CD4-positive, alpha-beta T cell treated with Interleukin-6 at 100 ng/mL for 8 hours (primary cell): Measurements from ENCODE around the gene CDH13.

ENCODE experiments used
- DNase-seq: peaks from one replicate; pipeline ENCODE4 v3.0.0-alpha.2; 2020; ENCODE audit warnings: mixed read lengths, low spot score

CDH13 gene

DNA sequence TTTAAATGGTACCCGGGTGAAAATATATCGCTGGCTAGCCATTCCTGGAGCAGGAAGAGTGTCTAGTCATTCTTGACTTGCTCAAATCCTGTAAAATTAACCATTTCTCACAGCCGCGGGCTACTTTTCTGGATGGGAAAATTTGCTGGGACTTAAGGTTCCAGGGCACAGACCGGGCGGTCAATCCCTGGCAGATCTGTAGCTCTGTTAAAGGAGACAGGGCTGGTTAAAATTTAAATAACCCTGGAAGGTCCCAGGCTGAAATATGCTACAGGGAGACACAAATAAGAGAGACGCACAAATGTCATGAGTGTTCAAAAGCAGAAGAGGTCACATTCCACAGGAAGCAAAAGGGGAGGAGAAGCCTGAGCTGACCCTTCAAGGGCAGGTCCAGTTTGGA is 951.4 kb downstream of the CDH13 start:
- no peak for DNase-seq

DNA sequence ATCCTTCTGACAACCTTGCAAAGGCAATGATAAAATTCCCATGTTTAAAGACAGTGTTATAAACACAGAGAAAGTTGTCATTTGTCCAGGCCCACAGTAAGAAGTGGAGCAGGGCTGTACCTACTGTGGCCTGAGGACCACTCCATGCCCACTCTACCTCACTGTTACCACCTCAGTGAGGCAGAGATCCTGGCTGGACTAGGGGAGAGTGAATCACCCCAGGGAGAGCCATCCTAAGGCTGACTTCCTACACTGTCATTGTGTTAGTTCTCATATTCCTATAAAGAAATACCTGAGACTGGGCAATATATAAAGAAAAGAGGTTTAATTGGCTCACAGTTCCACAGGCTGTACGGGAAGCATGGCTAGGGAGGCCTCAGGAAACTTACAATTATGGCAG is 952.3 kb downstream of the CDH13 start:
- no peak for DNase-seq

DNA sequence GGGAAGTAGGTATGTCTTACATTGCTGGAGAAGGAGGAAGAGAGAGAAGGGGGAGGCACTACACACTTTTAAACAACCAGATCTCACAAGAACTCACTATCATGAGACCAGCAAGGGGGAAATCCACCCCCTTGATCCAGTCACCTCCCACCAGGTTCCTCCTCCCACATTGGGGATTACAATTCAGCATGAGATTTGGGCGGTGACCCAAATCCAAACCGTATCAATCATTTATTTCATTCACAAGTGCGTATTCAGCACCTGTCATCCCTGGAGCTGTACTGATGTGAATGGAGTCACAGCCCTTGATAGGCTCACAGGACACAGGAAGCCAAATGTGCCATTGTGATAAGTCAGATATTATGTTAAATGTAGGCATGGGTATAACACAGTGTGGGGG is 952.7 kb downstream of the CDH13 start:
- DNase-seq = no peak

DNA sequence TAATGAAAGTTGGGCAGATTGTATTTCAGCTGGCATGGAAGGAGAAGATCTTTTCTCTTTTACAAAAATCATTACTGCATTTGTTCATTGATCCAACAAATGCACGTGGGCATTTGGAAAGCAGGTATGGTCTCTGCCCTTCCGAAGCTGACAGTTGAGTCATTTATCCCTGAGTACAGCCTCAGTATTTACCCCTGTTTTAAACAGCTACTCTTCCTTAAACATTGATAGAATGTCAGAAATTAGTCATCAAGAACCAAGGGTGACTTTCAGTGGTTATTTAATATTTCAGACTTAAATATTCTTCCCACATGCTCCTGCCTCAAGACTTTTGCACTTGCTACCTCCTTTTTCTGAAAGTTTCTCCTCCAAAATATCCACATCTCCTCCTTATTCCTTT is 954.3 kb downstream of the CDH13 start:
- DNase-seq = no peak

DNA sequence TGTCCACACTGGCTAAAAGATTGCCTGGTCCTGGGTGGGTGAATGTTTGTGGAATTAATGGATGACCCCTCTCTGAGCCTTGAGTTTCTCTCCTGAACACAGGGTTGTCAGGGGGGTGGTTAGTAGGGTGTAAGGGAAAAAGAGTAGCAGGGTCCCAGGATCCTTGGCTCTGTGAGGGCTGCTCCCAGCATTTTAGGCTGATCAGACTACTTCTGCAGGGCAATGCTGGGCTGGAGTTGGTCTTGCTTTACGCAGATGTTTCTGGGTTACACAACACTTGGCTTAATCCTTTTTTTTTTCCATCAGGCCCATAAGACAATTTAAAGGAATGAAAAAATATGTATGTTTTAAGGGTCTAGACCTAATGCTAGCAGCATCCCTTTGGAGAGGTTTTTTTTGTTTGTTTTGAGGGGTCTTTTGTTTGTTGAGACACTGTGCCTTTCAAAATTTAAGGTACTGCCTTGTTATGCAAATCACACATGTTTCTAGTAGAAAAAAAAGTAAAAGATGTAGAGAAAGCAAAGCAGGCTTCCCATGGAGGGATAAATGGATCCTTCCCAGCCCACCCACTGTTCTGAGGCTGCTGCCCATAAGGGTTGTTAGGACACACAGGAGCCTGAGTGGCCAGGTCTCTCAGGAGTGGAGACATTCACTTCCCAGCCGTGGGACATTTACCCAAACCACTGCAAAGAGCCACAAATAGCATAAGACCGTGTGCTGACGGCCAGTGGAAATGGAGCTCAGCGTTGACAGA is 955.4 kb downstream of the CDH13 start:
- no peak for DNase-seq

DNA sequence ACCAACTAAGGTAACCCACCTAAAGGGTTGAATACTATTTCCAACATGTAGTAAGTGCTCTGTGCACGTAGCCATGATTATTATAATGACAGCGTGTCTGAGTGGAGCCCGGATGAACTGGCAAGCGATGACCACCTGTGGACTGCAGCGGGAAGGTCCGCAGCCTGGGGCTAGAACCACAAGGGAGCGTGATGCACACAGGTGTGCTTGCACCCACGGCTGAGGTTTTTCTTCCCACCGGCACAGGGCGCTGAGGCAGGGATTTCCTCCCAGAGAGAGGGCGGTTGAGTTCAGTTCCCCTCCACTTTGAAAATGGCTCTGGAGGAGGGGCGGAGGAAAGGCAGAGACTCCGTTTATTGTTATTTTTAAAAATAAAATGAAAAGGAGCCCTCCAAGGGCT is 959.3 kb downstream of the CDH13 start:
- no peak for DNase-seq

DNA sequence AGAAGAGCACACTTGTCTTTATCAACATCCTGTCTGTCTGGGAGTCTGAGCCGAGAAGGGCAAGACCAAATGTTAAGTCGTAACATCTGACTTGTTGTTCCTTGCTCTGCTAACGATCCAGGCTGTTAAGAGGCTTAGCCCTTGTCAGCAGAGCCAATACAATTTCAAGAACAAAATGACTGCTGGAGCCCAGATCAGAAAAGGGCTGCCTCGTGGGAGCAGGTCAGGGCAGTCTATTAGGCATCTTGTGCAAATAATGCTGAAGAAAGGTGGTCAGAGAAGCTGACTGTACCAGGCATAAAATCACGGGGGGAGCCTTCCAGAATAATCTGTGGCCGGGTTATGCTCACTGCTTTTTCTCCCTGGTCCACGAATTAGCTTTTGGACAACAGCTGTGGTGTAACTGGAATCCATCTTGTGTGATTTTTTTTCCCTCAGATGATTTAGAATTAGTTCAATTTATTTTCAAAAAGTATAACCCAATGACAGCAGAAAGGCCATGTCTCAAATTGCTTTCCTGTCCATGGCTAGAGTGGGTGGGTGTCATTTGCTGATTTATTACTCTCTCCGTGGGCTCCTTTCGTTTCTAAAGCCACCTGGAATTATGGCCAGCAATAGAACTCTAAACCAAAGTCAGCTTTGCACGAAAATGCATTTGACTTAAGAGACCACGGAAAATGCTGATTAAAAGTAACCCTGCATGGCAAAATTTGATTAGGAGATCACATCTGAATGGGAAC is 959.9 kb downstream of the CDH13 start:
- no peak for DNase-seq

DNA sequence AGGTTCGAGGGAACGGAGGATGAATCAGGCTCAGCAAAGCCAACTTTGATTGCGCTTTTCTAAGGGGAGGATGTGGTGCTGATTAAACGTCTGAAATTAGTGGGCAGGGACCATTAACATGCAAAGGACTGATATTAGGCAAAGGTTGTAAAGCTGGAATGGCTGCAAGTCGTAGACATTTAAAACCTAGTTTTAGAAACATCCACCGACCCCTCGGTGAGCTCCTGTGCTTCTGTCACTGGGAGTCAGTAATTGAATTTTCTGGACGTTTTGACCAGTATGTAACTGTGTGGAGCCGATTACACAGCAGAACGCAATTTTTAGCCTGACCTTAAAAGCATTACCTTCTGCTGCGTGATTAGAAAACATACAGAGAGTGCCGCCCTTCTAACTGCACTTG is 960.4 kb downstream of the CDH13 start:
- DNase-seq = no peak

DNA sequence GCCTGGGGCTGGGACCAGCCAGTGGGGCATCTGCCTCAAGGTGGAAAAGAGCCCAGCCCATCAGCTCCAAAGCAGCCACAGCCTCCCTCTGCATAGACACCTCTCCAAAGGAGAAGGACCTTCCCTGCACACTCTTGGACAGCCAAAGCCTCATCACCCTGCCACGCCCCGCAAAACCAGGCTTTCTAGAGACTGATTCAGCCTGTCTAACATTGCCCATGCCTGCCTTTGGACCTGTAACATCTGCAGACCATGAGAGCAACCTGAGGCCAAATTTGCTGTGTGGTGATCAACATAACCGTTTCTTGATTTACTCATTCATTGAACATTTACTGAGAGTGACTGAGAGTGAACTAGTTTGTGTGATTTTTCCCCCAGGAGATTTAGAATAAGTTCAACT is 961.3 kb downstream of the CDH13 start:
- DNase-seq = no peak

DNA sequence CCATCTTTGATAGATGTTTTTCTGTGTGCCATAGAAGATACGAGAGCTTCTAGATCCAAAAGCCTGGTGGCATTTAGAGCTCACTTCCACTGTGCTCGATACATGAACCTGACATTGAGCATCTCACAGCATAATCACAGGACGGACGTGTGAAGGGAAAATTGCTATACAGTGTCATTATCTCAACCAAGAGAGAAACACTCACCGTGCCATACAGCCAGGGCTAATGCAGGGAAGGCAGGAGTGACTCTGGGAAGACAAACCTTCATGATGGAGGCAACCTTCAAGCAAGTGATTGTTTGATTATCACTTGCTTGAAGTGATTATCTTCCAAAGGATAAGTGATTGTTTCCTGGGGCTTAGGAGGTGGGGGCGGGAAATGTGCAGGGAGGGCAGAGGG is 962.8 kb downstream of the CDH13 start:
- DNase-seq = no peak

DNA sequence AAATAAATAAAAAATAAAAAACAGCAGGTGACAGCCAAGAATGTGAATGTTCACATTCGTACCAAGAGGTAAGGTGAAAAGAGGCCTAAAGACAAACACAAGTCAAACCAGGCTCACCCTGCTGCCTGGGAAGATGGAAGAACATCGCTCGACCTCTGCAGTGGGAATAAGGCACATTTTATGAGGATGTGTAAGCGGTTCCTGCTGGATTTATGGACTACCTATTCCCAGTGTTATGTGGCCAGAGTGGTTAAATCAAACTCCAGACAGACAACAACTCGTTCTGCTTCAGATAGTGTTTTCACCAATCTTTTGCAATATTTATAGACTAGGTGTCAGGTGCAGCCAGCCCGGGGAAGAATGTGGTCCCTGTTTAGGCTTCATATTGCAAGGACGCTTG is 966.0 kb downstream of the CDH13 start:
- no peak for DNase-seq

DNA sequence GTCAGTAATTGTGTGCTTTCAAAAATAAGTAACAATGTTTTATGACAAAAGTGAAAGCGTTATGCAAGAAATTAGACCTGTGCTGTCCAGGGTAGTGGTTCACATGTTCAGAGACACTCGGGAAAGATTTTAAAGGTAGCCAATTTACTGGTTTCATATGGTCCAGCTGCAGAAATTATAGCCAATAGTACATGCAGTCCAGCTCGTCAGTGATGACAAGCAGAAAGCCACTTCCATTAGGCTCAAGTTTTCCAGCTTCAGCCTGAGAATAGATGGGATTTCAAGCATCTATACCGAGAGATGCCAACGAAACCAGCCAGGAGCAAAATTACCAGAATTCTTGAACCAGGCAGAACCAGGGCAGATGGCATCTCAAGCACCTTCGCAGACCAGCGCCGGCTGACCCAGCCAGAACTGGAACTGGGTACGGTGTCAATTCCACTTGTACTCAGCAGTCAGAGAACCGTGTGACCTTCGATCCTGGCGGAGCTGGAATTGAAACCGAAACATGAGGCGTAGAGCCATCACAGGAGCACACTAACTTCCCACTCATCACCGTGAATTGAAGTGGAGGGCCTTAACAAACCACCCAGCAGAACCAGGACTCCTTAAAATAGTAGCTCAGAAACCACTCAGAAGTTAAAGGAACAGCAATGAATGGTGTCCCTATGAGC is 973.2 kb downstream of the CDH13 start:
- DNase-seq = no peak

DNA sequence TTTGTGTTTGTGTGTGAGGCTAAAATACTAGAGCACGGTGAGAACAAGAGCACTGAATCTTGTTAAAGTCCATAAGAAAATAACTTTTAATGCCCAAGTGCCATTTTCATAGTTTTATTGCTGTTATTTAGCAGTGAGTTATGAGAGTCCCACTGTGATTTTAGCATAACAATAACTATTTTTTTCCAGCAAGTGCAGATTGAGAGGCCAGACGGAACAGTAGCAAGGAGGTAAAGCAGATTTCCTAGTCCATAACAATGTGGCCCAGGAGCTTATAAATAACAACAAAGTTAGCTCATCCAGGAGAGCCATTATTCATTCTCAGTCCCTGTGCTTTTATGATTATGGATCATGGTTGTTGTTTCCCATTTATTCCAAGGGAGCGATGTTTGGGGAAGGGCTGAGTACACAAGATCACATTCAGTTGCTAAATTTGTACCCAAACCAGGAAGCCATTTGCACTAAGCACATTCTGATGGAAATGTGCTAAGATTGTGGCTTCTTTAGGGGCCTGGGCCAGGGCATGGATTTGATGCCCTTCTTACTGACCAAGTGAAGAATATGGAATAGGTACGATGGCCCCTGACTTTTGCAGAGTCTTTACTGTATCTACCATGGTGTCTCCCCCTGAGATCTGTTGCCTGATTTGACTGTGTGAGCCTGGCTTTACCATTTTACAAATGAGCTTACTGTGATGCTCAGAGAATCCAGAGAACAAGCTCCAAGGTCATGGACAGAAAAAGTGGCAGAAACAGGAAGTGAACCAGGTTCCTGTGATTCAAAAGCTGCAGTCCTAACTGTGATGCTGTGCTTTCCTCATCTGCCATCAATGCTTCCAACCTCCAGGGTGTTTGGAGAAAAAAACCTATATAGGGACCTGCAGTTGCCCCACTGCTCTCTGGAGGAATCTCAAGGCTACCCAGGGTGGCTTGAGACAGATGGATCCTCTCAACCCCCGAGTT is 976.3 kb downstream of the CDH13 start:
- no peak for DNase-seq

DNA sequence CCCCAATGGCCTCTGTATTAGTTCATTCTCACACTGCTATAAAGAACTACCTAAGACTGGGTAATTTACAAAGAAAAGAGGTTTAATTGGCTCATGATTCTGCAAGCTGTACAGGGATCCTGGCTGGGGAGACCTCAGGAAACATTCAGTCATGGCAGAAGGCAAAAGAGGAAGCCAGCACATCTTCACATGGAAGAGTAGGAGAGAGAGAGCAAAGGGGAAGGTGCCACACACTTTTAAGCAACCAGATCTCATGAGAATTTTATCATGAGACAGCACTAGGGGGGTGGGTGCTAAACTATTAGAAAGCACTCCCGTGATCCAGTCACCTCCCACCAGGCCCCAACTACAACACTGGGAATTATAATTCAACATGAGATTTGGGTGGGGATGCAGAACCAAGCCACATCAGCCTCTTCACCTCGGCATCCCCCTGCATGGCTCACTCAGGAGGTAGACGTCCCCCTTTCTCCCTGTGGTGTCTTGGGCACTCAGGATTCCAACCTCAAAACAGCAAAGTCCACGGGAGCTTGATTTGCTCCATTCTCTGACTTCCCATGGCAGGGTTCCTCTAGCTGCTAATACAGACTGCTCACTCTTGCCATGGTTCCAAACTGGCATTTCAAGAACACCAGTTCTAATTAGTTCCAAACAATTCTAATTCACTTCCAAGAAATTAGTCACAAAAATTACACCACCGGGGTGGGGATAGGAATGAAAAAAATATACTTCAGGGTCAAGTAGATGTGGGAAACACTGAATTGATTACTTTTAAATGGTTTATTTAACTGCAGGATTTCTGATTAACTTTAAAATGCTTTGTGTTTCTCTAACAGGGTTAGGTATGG is 977.2 kb downstream of the CDH13 start:
- DNase-seq = no peak

DNA sequence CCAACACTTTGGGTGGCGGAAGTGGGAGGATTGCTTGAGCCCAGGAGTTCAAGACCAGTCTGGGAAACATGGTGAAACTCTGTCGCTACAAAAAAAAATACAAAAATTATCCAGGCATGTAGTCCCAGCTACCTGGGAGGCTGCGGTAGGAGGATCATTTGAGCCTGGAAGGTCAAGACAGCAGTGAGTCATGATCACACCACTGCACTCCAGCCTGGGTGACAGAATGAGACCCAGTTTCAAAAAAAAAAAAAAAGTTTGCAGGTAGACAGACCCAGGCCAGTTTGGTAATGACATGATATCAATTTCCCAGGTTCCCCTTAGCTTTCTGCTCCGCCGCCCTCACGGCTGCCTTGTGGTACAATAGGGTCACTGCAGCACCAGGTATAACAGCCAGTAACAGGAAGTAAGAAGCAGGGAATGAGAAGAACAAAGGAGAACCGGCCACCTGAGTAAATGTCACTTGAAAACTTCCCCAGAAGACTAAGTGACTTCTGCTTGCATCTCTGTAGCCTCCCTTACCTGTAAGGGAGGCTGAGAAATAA is 979.8 kb downstream of the CDH13 start:
- no peak for DNase-seq

DNA sequence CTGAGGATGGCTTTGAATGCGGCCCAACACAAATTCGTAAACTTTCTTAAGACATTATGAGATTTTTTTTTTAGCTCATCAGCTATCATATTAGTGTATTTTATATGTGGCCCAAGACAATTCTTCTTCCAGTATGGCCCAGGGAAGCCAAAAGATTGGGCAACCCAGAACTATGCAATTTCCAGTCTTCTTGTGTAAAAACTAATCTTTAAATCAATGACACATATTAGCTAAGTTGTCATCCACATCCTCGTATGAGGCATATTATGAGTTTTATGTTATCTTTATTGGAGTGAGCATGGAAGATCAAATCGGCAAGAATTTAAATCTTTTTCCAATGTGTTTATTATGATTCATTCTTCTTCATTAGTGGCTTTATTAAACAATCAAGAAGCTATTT is 982.4 kb downstream of the CDH13 start:
- DNase-seq = no peak

DNA sequence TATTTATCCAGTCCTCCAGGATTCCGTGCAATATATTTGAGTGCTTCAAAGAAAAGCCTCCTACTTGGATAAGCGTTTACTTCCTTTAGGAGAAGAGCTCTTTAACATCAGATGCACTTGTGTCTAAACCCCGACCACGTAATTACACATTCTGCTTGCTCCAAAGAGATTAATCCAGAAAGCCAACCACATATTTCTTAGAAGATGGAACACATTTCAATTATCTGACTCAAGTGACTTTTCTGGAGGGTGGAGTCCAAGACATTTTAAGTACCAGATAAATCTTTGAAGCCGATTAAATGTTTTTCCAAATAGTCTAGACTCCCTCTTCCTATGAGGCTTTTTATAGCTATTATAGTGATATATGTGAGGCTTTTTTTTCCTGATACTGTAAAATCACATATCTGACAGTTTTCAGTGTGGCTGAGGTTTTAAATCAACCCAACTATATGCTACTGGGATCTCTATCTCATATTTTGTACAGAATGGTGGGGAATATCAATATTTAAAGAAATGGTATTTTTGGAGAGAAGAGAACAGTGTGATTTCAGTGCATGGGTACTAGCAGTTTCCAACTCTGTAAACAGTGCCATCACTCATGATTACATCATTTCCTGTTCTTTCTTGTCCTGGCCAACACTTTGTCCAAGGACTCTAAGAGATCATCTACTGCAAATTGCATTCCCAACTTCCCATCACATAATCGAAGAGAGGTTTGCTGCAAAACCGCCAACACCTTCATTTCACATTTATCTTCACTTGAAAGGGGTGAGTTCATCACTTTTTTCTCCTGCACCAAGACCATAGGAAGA is 988.6 kb downstream of the CDH13 start:
- no peak for DNase-seq

DNA sequence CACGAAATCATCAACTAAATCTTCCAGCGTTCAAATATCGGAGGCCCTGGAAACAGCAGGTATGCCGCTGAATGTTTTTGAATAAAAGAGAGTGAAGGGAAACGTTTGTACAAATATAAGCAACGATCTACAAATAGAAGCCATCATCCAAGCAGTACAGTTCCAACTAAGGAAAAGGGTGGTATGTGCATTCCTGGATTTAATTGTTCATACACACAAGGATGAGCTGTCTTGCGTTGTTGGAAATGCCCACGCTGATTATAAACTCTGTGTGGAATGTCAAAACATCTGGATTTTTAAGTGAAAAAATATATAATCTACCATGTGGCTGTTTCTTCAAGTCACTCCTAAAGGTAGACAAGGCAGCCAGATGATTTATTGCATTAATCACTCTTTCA is 989.2 kb downstream of the CDH13 start:
- no peak for DNase-seq

DNA sequence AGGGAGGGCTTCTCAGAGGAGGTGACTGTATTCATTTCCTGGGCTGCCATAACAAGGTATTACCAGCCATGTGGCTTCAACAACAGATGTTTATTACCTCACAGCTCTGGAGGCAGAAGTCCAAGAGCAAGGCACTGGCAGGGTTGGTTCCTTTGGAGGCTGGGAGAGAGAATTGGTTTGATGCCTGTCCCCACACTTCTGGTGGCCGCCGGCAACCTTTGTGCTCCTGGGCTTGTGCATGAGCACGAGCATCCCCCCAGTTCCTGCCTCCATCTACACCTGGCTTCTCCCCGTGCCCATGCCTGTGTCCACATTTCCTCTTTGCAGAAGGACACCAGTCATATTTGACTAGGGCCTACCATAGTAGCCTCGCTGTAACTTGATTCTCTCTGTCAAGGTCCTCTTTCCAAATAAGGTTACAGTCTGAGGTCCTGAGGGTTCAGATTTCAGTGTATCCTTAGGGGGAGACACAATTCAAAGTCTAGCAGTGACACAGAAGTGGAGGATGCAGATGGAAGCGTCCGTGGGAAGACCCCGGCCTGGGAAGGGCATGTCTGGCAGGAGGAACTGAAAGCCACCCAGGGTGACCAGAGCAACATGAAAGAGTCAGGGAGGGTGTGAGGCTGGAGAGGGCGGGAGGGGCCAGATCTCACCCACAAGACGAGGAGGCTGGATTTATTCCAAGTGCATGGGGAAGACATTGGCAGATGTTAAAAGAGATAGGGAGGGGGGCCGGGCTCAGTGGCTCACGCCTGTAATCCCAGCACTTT is 992.8 kb downstream of the CDH13 start:
- DNase-seq = no peak
